OCI-LY7 (cell line): ENCODE measurements around the gene DGLUCY.

ENCODE experiments used
- CTCF ChIP-seq: fragments of 200-600 bp; sonication (generic); conservative IDR thresholded peaks from 2 replicates; pipeline ENCODE4 v1.5.1; 2014; ENCODE audit warnings: mild to moderate bottlenecking, antibody characterized with exemption, low read length, moderate library complexity, mixed read lengths
- EZH2phosphoT487 ChIP-seq: fragments of 200-600 bp; sonication (generic); IDR thresholded peaks from 2 replicates; pipeline ENCODE4 v1.6.1; 2018; ENCODE audit warnings: low read depth, borderline replicate concordance, mild to moderate bottlenecking, mixed run types, antibody characterized with exemption, low read length, moderate library complexity, mixed read lengths

- TF ChIP-seq CTCF (no peak), EZH2phosphoT487 (no peak)
Observed at GRCh38 chr14:91126761-91127160, 12.9 kb downstream of the DGLUCY start.
